ENCODE results near the gene TMEM145.
A peak's percentile ranks its signal among the peaks of the same experiment; 100 is the strongest.

The TMEM145 gene

GRCh38 chr19:42278452-42279154 lies 34.5 kb upstream of the TMEM145 start:
- no peak for DNase-seq

GRCh38 chr19:42279155-42279901 lies 33.8 kb upstream of the TMEM145 start:
- no peak for DNase-seq

DNA sequence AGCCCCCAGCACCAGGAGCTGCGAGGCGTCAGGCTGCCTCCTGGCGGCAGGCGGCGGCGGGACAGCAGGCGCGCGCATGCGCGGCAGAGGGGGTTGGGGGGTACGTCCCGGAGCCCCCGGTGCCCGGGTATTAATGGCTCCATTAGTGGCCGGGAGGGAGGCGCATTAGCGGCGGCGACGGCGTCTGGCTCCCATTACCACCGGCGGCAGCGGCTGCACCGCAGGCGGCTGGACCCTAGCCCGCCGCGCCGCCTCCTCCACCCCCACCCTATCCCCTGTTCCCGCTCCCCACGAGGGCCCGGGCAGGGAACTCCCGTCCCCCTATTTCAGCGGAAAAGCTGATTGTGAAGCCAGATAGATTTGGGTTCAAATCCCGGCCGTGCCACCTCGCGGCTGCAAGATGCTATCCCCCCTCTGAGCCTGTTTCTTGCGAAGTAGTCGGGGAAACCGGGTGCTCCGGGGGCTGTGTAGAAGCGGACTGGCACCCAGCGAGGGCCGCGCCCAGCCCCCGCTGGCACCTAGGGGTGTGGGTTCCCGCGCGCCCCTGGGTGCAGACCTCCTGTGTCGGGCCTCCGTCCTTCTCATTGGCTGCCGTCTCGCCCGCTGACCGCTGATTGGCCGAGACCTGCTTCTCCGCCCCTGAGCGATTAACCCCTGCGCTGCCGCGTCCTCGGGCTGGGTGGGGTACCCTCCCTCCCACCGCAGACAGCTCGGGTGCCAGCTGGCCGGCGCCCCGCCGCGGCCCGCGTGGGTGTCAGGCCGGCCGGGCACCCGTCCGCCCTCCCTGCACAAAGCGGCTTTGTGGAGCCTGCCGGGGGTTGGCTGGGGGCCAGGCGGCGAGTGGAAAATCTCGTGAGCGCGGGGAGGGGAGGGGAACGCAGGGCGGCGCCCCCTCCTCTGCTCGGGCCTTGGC lies 33.0 kb upstream of the TMEM145 start:
- peak; percentile 77 to 89 (median 86) for DNase-seq

DNA sequence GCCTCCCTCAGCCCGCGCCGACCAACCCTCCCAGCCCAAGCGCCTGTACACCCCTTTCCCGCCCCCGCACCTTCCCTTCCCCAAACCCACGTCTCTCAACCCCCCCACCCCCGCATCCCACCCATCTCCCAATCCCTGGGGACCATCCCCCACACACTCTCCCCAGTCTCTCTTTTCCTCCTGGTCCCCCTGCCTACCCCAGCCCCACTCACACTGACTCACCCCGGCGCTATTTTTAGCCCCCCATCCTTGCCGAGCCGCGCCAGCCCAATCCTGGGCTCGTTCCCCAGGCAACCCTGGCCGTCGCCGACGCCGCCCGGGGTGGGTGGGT lies 32.3 kb upstream of the TMEM145 start:
- peak in 1 of 4 experiments; percentile 57 for DNase-seq

DNA sequence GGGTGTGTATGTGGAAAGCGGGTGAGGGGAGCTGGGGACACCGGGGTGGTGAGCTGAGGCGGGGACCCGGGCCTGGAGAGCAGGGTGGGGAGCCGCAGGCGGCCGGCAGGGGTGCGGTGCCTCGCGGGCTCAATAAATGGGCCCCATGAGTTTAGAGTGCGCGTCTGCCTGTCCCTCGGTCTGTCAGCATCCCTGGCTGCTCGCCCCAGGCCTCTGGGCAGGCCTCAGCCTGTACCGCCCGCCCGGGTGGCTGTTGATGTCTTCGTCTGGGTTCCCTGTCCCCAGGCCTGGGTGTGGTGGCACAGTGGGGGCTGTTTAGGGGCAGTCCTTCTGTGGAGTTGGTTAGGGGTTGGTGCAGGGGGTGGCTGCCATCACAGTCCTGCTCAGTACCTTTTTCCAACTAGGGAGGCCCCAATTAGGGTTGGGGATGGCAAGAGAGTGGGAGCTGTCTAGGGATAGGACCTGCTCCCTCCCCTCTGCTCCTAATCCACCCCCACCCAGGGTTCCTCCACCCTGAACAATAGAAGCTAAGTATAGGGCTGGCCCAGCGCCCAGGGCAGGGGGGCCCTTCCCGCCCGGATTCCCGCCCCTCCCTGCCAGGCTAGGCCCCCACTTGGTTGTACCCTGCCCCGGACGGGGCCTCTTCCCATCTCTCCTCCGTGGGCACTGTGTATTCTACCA lies 31.8 kb upstream of the TMEM145 start:
- DNase-seq, result peak in 2 of 4 experiments; percentile 36 to 49

DNA sequence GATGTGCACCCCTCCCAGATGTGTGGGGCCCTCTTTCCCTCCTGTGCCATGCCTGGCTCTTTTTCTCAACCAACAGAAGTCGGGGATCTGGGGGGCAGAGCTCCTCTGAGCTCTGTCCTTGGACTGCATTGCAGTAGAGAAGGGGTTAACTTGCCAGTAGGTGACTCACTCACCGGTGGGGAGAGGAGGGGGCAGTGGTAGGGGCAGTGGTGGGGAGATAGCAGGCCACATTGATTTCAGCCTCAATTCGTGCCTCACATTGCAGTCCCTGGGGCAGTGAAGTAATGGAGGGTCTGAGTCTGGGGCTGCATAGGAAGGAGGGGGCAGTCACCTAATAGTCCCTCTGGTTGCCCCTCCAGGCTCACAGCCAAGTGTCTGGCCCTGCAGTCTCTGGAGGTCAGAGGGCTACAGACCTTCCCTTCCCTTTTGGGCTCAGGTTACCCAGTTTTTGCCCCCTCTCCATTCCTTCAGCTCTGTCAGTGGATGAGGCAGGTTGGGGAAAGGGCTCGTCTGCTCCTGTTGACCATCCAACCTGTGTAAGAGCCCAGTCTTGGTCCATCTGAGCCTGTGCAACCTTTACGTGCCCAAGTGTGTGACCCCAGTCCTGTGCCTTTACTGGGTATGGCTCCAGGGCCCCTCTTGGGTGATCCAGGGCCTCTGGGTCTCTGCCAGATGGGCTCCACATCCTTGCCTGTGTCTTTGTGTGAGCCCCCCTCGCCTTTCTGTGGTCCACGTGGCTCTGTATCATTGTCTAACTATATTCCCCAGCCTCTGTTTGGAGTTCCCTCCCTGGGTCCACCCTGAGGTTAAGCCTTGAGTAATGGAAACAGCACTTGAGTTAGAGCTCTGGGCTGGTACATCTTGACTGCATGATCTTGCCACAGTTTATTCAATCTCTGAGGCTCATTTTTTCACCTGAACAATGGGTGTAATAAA lies 31.0 kb upstream of the TMEM145 start:
- DNase-seq, result no peak

DNA sequence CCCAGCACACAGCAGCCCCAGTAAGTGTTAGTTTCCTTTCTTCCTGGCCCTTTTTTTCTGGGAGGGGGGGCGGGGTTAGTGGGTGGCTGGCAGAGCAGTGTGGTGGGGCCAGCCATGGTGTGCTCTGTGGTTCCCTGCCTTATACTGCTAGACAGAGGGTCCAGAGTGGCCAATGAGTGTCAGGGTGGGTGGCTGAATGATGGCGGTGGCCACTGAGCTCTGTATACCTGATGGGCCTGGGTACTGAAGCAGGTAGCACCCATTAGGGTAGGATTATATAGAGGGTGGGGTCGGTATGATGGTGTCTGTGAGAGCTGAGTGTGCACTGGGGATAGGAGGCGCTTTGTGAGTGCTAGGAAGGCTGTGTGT lies 30.3 kb upstream of the TMEM145 start:
- DNase-seq, result no peak

DNA sequence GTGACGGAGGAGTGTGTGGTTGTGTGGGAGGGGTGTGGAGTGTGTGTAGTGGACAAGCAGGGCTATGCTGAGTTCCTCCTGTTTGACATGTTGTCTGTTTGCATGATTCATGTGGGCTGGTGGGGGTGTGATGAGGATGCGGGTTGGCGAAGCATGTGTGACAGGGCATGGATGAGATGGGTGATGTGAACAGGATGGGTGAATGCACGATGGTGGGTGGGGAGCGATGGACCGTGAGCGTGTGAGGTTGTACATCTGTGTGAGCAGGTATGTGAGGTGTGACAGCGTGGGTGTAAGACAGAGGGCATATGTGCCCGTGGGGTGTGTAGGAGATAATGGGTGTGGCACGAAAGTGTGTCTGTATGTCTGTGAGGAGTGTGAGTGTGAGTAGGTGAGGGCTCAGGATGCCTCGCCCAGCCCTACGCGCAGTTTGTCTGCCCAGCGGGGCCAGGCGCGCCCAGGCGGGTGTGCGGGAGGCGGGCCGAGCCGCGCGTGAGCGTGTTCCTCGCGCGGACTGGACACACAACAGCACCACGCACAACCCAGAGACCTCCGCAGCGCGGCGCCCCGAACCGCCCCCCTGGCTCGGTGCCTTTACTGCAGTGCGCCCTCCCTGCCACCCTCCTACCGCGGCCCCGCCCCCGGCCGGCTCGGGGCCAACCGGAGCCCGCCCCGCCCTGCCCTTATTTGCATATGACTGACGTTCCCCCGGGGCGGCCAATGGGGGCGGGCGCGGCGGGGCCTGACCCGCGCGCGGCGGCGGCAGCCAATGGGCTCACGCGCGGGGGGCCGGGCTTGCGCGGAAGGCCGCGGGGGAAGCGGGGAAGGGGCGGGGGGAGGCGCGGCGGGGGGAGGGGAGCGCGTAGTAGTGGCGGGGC lies 29.7 kb upstream of the TMEM145 start:
- DNase-seq, result peak; percentile 96 to 99 (median 98)

DNA sequence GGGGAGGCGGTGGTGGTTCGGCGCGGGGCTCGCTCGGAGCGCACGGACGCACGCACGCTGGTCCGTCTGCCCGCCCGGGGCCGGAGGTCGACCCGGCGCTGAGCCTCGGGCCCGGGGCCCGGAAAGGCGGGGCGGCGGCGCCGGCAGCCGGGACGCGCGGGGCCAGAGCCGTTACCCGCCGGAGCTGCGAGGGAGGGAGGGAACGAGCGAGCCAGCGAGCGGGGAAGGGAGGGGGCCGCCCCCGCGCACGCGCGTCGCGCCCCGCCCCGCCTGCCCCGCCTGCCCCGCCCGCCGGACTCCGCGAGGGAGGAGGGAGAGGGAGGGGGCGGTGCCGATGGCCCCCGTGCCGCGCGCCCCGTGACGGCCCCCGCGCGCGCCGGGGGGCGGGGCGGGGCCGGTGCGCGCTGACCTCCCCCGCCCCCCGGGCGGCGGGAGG lies 29.0 kb upstream of the TMEM145 start:
- DNase-seq, result peak; percentile 85 to 96 (median 90)

GRCh38 chr19:42284591-42285341 lies 28.3 kb upstream of the TMEM145 start:
- no peak for DNase-seq

- DNase-seq, result peak in 3 of 4 experiments; percentile 42 to 54 (median 51)
Observed at GRCh38 chr19:42285541-42285941, 27.6 kb upstream of the TMEM145 start.

- no peak for DNase-seq
Observed at GRCh38 chr19:42285988-42286348, 27.1 kb upstream of the TMEM145 start.

DNA sequence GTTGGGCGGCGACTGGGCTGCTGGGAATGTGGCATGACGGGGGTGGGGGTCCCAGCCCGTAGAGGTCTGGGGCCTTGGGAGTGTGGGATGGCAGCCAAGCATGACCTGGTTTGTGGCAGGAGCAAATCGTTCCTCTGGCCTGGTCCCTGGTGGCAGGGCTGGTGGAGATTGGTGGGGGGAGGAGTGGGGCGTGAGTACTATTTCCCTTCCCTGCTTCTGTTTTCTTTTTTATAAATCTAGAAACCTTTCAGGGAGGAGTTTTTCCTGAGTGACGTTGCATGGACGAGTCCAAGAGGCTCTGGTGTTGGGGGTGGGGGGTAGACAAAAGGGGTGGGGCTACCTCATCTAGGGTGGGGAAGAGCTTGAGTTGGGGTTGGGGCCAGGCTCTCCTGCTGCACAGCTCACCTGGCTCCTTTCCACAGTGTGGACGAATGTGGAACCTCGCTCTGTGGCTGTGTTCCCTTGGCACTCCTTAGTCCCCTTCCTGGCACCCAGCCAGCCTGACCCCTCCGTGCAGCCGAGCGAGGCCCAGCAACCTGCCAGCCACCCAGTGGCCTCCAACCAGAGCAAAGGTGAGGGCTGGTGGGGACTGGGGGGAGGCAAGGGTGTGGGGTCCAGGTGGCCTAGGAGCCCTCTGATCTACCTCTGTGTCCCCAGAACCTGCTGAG lies 26.6 kb upstream of the TMEM145 start:
- DNase-seq, result peak in 2 of 4 experiments; percentile 35 to 48

- no peak for DNase-seq
Observed at GRCh38 chr19:42287017-42287826, 25.9 kb upstream of the TMEM145 start.

DNA sequence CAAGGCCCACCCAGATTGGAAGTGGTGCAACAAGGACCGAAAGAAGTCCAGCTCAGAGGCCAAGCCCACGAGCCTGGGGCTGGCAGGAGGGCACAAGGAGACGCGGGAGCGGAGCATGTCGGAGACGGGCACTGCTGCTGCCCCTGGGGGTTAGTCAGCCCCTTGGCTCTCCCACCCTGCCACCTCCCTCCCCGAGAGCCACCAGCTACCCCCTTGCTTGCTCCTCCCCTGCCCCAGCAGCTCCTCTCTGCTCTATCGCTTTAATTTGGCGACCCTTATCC lies 25.3 kb upstream of the TMEM145 start:
- DNase-seq, result no peak

DNA sequence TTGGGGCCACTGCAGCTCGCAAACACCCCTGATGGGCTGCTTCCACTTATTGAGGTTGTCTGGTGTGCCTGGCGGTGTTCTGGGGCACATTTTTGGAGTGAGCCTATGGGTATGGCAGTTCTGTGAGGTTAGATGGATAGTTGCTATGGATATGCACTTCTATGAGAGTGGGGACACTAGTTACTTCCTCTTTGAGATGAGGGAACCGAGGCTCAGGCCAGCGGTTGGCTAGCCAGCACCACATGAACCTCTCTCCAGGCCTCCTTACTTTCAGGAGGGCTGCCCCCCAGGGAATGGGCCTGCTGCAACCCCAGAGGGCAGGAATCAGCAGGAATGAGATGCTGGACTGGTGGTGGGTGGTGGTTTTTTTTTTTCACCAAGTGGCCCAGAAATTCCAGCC lies 24.7 kb upstream of the TMEM145 start:
- DNase-seq, result peak; percentile 31 to 61 (median 50)

DNA sequence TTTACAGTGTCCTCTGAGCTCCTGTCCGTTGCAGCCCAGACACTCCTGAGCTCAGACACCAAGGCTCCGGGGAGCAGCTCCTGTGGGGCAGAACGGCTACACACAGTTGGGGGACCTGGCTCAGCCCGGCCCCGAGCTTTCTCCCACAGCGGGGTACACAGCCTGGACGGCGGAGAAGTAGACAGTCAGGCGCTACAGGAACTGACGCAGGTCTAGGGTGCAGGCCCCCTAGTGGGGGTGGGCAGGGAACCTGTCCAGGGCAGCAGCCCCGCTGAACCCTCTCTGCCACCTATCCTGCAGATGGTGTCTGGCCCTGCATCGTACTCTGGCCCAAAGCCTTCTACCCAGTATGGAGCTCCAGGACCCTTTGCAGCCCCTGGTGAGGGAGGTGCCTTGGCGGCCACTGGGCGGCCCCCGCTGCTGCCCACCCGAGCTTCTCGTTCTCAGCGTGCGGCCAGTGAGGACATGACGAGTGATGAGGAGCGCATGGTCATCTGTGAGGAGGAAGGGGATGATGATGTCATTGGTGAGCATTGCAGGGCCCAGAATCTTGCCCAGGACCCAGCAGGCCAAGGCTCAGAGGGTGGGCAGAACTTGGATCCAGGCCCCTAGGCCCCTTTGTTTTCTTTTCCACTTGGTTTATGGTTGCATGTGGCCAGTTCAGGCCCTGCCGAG lies 24.1 kb upstream of the TMEM145 start:
- no peak for DNase-seq

DNA sequence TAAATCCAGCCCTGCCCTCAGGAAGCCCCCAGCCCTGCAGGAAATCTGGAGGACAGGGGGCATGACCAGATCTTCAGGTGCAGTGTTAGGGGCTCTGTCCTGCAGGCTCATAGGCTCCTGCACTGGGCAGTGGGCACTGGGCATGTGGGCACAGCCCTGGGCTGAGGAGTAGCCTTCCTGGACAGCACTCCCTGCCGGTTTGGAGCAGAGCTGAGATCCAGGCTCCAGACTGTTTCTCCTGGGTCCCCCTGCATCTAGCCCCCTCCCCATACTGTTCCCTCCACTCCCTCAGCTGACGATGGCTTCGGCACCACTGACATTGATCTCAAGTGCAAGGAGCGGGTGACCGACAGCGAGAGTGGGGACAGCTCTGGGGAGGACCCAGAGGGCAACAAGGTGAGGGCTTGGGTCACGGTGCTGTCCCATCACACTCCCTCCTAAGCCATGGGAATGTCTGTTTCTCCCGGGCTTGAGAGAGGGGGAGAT lies 23.5 kb upstream of the TMEM145 start:
- no peak for DNase-seq
